Adrenal gland (tissue), 5 donors: Measurements from ENCODE around the gene METTL5.

Experiments used
- CTCF ChIP-seq, 6 experiments: fragments of 450-650 bp in 4 of 6; fragments of 200-600 bp in 2 of 6; sonication (generic) in 1 of 6; IDR thresholded peaks; 1 replicate in 5 of 6; 2 replicates in 1 of 6; pipeline versions ENCODE4 v1.5.1 to v1.8.0; 2016 to 2021; ENCODE audit warnings: antibody characterized with exemption in 6 of 6, mild to moderate bottlenecking in 2 of 6, moderate library complexity in 1 of 6
- POLR2A ChIP-seq, 2 donors: fragments of 450-650 bp; IDR thresholded peaks; one replicate each; pipeline ENCODE4 v1.6.1; 2017; ENCODE audit warnings: antibody characterized with exemption in 2 of 2, mild to moderate bottlenecking in 2 of 2, moderate library complexity in 1 of 2
- donor health status: DM: no; HTN: no; CAD: no.

GRCh38 chr2:169815849-169816248, 8.9 kb downstream of the METTL5 start:
- no peak for TF ChIP-seq CTCF (IDR thresholded peaks at IDR 0.05)
- TF ChIP-seq POLR2A (IDR thresholded peaks at IDR 0.05), result no peak
